ENCODE results near the gene SF3A1.

Gene SF3A1

DNA sequence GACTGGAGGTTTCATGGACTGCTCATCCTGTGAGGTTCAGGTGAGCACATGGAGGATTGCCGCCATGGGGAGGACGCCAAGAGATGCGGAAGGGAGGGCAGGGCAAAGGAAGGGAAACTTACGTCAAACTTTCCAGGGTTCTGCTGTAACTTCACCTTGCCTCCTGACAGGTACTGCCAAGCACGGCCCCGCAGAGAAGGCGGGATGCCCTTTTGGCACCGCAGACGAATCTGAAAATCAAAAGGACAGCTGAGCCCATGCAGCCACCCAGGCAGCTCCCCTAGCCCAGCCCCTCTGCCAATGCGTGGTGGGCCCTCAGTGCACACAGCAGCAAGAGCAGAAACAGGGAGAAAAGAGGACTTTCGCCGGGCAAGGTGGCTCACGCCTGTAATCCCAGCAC lies 57.4 kb downstream of the SF3A1 start:
- DNase-seq: no peak

DNA sequence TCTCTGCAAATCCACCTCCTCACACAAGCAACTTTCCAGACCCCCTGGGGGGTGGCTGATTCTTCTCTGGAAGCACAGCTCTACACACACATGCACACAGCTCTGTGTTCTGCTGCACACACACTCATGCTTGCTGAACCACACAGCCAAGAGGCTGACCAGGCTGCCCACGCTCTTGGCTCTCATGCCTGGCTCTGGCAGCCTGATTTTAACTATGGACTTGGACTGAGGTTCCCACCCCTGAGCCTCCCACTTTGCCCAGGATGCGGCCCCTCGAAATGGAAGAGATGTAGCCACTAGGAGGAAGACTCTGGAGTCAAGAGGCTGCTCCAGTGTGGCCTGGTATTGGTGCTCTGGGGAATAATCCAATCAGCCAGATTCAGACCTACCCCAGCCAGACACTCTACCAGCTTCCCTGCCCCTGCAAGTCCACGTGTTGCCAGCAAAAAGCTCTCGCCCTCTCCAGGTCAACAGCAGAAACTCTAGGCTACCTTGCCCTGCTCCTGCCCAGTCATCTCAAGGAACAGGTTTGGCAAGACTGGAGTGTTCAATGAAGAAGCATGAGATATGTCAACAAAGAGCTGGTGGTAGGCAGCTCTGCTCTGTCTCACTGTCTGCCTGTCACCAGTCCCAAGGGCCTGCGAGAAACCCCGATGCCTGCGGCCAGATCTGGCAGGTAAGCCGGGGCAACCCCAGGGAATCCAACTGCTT lies 58.5 kb downstream of the SF3A1 start:
- no peak for DNase-seq

DNA sequence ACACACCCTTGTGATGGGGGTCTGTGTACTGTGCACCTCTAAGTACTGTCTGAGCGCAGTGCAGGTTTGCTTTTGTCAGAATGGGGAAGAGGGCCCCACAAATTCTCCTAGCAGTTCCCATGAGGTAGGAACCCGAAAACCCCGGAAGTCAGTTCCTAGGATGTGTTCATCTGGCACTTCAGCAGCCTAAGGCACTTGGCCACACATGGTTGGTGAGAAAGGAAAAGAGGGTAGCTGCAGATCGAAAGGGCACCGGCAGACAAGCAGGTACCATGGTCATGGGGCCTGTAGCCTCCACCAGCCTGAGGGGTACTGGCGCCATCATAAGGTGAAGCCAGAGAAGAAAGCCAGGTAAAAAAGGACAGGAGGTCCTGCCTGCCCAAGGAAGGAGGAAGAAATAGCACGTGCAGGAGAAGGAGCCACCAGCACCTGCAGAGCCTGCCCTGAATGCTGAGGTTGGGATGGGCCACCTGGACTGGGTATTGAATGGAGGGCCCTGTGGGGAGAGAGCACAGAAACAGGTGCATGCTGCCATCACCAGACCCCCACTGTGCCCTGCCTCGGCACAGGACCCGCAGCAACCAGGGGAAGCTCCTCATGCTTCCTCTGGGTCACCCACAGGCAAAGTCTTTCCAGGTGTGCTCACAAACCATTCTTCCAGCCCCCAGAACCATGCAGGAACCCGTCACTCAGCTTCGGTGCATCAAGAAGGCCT lies 59.3 kb downstream of the SF3A1 start:
- DNase-seq: no peak

DNA sequence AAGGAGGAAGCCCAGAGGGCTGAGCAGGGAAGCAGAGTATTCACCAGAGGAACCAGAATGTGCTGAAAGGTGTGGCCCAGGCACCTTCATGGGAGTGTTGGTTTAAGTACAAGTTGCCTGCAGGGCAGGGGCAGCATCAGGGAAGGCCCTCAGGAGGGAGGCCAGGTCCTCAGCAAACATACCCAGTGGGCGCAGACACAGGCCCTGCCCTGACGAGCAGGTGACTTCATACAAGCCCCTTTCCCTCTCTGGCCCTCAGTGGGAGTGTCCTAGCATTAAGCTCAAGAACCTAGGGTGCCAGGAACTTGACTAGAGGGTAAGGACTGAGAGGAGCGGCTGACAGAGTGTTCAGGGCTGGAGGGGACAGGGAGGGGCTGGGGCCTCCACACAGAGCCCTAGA lies 59.9 kb downstream of the SF3A1 start:
- no peak for DNase-seq

DNA sequence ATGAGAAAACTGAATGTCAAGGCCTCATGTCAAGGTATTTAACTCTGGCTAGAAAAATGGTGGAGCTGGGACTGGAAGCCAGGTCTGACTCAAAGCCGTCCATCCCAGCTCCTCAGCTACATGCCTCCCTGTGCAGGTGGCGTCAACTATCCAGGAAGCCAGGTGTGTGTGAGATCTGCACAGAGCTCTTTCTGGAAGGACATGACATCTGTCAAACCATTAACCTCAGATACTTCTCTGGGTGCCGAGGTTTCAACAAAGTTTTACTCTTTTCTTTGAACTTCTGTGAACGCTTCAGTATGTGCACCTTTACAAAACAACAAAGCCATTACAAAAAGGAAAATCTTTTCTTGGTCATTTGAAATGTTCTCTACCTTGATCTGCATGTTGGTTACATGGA lies 60.4 kb downstream of the SF3A1 start:
- DNase-seq: no peak

DNA sequence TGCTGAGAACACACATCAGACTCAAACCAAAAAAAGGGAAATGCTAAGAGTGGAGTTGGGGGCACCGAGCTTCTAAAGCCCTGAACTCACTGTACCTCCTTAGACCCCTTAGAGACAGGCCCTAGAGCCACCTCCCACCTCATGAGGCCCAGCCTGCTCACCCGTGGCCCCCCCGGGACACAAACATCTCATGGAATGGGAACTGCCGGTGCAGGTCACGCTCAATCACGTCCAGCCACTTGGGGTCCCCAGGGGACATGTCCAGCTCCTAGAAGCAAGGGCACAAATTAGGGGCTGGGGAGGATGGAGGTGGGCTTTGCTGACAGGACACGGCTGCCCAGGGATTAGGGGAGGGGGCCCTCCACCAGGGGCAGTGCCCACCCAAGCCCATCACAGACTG lies 61.1 kb downstream of the SF3A1 start:
- no peak for DNase-seq

DNA sequence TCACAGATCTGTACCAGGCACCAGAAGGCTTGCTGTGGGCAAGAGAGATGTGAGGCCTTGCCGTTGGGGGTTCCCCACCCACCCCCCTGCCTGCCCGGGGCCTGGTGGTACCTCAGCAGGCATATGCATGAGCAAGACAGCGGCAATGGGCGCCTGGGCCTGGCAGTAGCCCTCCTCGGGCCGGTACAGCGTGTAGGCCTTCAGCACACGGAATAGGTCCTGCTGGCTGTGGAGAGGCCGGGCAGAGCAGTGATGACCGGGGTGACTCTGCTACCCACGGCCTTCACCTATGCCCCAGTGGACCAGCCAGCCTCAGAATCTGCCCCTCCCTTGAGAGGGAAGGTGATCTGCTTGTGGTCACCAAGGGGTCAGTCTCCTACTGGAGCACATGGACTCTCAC lies 61.9 kb downstream of the SF3A1 start:
- no peak for DNase-seq

DNA sequence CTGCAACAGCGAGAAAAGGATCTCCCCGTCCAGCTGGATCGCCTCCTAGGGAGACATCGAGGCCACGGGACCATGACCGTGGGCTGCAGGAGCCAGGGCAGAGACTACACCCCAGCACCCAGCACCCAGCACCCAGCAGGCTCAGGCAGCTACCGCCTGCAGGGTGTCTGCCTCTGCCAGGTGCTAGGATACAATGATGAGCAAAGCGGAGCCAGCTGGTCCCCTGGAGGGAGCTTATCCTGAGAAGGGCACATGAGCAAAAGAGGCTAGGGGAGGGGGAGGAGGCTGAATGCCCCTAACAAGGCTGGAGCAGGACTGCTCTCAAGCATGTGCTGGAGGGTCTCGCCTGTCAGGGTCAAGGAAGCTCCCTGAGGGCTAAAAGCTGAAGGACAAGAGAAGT lies 62.6 kb downstream of the SF3A1 start:
- DNase-seq: no peak

DNA sequence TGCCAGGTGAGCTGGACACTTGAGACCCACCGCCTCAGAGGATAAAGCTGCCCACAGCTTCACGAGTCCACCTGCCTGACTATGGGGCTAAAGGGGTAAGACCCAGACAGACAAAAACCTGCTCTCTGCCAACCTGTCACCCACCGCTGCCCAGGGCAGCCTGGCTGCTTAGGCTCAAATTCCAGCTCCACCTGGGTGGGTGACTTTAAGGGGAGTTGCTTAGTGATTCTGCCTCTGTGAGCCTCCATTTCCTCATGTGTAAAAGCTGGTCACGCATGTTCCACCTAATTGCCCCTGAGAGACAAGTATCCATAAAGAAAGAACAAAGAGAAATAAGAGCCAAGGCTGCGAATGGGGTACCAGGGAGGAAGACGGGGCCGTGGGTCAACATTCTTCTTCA lies 63.7 kb downstream of the SF3A1 start:
- DNase-seq: no peak

DNA sequence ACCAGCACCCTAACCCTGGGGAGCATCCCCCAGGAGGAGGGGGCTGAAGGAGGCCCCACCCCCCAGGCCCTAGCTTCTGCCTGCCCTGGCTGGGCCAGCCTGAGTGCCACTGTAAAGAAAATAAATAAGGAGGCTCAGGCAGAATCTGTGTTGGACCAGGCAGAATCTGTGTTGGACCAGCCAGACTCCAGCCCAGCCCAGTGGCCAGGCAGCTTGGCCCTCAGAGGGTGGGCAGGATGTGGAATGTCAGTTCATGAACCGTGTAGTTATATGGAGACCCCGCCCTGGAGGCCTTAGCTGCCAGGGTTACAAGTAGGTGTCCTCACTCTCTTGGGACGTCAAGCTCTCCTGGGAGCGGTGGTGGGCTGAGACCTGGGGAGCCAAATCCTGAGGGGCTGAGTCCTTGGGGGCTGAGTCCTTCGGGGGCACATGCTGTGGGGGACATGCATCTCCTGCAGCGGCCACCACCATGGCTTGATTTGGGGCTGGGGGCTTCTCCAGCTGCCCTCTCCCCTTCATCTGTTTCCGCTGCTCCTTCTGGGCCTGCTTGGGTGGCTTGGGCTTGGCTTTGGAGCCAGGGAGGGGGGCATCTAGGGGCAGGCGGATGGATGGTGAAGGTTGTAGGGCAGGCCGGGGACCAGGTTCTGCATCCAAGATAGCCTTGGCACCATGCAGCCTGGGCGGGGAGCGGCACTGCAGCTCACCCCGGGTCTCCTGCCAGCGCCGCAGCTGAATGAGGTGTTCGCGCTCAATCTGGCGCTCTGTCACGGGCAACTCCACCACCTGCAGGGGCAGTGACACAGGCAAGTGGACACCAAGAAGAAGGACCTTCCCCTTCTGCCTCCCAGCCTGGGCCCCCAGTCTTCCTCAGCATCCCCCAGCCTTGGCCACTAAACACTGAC lies 64.4 kb downstream of the SF3A1 start:
- no peak for DNase-seq

DNA sequence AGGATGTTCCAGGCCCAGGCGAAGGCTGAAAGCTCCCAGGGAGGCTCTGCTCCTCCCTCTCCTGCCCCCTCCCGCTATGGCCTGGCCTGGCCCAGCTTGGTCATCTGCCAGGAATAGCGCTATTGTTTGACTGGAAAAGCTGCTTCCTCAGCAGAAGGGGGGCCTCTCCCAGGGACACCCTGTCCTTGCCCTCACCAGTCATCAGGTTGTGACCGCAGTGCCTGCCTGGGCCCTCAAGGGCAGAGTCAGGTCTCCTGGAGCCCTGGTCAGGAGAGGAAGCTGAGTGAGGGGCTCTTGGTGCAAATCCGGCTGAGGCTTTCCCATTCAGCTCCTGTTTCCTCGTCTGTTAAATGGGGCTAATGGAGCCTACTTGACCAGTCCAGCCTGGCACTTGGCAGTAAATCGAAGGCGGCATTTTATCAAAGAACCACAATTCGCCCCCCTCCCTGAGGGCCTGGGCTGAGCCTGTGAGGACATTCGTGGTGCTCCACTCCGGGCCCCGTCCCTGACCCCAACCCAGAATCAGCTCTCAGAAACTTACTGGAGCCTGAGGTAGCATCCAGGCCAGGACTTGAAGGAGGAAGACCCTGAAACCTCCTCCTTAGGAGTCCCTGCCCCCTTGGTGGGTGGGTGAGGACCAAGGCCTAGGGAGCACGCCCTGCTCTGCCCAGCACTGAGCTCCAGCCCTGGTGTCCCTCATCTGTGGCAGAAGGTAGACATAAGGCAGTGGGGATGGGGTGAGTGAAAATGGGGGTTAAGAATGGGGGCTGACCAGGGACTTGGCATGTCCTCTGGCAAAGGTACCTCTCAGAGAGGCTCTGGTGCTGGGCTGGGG lies 65.4 kb downstream of the SF3A1 start:
- DNase-seq: no peak

DNA sequence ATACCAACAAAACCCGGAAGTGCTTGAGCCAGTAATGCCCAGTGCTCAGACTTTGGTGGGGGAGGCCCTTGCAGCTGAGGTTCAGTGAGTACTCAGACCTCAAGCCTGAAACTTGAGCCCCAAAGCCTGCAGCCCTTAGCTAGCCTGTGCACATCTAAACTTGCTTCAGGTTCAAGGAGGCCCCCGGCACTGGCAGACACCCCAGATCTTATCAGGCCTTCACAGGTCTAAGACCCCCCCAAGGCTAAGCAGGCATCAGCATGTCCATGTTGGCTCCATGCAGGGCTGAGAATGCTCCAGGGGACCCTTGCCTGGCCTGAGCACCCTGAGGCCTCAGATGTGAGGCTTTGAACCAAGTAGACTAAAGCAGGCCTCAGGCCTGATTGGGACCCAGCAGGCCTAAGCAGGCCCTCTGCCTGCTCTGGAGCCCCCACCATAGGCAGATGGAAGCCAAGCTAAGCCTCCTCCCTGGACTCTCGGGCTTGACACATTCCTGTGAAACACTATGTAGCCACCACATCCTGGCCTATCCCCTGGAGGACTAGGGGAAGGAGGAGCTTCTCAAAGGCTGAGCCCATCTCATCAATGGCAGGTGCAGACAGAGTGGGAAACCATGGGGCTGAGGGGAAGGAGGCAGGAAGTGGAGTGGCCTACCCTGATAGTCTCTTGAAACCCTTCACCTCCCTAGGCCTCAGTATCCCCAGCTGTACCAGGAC lies 66.2 kb downstream of the SF3A1 start:
- no peak for DNase-seq

DNA sequence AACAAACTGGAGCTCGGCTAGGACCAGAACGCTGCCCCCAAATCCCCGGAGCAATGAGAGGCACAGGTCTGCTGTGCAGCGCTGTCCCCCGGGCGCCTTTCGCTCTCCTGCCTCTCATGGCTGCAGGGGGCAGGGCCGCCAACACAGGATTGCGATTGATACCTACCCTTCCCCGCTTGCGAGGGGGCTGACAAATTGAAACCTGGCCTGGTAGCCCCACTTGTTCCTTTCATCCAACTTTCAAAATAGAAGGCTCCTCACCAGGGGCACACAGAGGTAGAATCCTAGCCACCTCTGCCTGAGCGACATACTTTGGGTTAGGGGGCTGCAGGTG lies 66.7 kb downstream of the SF3A1 start:
- DNase-seq: no peak

DNA sequence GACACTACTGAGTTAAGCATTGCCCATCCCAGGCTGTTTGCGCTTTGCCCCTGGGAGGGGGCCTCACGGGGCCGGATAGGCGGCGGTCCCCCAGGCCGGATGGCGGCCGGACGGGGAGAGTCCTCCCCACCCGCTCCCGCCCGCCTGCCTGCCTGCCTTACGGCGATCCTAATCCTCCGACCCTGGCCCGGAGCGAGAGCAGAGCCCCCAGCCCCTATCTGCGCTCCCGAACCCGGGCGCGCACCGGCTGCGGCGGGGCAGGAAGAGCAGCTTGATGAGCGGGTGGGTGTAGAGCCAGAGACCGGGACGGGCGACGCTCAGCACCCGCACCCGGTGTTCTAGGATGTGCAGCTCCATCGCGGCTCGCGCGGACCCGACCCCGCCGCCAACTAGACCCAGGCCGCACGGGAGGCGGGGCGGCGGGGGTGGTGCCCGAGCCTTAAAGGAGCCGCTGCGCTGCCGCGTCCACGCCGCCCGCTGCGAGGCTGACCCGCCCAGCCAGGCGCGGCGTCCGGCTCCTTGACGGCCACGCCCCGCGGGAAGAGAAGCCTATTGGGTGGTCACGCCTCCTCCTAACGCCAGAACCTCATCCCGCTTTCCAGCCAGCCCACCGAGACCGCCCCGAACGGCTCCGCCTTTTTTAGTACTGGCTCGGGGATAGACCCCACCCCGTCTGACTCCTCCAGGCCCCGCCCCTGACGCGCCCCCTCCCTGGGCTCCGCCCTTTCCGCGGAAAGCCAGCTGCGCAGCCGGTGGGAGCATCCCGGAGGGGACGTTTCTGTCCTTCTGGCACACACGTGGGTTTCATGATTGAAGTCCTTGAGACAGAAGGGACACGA lies 67.3 kb downstream of the SF3A1 start, which contains the start of gene CASTOR1:
CASTOR1 (minus strand) TSS at position 365 of the 839 bp plus-strand sequence; CDS start at position 357, 8 bp downstream.
- peak; percentile 76 for DNase-seq

DNA sequence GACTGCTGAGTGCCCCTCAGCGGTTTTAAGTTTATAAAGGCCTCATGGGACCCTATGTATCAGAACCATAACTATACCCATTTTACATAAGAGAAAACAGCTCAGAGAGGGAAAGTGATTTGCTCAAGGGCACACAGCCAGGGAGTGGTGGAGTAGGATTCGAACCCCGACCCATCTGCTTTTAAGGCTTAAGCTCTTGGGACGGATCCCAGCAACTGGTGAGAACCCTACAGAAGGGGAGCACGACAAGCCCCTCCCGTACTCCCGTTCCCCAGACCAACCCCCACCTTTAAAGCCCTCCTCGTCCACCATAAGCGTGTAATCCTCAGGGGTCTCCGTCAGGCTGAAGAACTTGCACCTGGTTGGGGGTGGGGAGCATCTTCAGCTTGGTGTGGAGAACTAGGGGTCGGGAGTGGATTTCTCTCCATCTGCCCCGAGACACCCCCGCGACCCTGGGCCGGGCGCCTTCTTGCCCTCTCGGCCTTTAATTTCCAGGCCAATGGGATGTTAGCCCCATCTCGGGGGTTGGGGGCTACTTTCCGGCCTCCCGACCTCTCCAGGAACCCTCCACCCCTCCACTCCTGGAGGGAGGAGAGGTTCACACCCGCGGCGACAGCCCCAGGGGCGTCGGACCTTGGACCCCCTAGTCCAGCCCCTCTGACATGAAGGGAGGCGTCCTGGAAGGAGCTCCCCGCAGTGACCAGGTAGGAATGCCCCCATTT lies 68.1 kb downstream of the SF3A1 start:
- DNase-seq: no peak

DNA sequence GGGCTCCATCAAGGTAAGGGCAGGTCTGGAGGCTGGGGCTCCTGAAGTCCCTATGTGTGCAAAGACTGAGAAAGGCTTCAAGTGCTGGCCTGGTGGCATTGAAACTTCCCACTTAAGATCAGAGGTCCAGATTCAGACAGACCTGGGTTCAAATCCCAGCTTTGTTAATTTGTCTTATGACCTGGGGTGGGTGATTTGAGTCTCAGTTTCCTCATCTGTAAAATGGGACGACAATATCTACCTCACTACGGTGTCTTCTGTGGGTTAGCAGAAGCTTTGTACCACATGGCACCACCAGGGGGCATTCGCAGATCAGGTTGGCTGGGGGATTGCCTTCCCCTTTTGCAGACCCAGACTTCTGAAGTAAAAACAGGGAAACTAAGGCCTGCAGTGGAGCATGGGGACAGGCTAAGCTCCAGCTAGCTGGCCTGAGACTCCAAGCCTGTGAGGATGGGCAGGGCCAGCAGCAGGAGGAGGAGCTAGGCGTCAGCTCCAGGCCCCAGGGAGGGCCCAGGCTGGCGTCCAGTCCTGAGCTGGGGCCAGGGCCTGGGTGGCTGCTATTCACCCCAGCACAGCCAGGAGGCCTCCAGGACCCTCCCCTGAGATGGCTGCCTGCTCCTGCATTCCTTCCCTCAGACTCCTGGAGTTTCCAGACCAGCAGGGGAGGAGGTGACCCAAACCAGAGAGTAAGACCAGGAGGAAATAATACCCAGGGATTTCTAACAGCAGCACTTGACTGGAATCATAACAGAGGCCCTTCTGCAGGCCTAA lies 68.9 kb downstream of the SF3A1 start:
- no peak for DNase-seq

DNA sequence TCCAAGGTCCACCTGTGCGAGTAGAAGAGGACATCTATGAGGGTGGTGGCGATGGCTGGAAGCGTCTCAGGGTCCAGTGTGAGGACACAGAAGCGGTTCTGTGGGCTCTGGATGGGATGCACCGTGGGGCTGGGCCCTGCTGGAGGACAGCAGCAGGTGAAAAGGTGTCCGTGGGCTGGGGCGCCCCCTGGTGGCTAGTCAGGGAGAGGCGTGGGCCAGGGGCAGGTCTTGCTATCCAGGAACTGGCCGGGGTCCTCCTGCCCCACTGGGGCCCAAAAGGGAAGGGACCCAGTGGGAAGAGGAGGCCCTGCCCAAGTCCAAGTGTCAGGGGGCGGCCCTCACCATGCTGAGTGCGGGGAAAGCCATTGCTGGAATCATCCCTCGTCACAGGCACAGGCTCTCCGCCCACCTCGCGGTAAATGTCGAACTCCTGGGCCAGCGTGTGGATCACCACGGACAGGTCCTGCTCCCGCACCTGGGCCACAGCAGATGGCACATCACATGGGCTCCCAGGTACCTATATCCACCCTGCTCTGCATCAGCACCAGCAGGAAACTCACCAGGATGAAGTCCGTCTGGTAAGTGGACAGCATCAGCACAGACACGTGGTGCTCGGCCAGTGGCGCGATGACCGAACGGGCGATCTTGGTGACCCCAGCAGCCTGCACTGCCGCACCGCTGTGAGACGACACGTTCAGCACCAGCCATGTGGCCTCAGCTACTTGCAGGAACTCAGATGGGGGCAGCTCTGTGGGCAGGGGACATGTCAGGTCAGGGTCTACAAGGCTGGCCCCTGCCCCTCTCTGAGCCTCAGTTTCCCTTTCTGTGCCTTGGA lies 69.7 kb downstream of the SF3A1 start:
- peak; percentile 65 for DNase-seq

DNA sequence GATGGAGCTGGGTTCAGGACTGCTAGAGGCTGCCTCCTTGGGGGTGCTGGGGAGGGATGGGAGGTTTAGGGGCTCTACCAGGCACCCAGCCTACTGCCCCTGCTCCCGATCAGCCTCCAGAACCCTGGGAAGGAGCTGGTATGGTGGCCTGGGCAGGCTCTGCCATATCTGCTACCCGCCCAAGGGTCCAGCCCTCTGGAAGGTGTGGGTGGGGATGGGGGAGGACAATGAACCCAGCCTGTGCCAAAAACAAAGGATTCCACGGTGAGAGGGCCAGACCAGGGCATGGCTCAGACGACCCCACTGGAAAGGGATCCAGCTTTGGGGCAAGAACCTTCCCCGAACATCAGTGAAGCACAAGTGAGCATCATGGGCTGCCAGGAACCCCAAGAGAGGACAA lies 70.4 kb downstream of the SF3A1 start:
- DNase-seq: no peak

DNA sequence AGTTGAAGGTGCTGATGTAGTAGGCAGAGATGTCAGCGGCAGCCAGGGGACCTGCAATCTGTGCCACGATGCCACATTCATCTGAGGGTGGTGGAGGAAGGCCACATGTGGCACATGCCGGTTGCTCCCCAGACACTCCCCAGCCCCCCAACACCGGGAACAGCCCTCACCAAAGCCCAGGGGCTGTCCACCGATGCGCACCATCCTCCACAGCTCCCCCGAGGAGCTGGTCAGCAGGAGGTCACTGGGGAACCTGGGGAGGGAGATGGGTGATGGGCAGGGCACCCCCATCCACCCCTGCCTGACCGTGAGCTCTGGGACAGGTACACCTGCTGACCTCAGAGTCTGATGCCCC lies 70.9 kb downstream of the SF3A1 start:
- DNase-seq: no peak
